Muscle layer of colon (tissue), 2 donors: ENCODE measurements around the gene TMPRSS12.
"Not testable (repeated sequence)": the region's sequence is repeated elsewhere in the genome, so short reads cannot be mapped to it uniquely, and the experiment has no call there.

Experiments used
- H3K27ac ChIP-seq: one replicate; pipeline ENCODE4 v1.7.0; 2013; ENCODE audit warnings: low read depth, mild to moderate bottlenecking, low read length, moderate library complexity
- H3K27me3 ChIP-seq, 2 donors: one replicate each; pipeline ENCODE4 v1.7.0; 2013; ENCODE audit warnings: low read length in 2 of 2, mild to moderate bottlenecking in 2 of 2; ENCODE audit not compliant: insufficient read depth in 2 of 2, control insufficient read depth in 1 of 2
- H3K36me3 ChIP-seq: one replicate; pipeline ENCODE4 v1.7.0; 2013; ENCODE audit warnings: mild to moderate bottlenecking, low read length; ENCODE audit not compliant: insufficient read depth
- H3K4me1 ChIP-seq: one replicate; pipeline ENCODE4 v1.7.0; 2013; ENCODE audit warnings: mild to moderate bottlenecking, low read length; ENCODE audit not compliant: insufficient read depth
- H3K4me3 ChIP-seq, 2 donors: one replicate each; pipeline ENCODE4 v1.7.0; 2013; ENCODE audit warnings: low read length in 2 of 2, low read depth in 1 of 2, mild to moderate bottlenecking in 1 of 2, moderate library complexity in 1 of 2
- H3K9ac ChIP-seq: one replicate; pipeline ENCODE4 v1.7.0; 2013; ENCODE audit warnings: low read length
- H3K9me3 ChIP-seq: one replicate; pipeline ENCODE4 v1.7.0; 2013; ENCODE audit warnings: mild to moderate bottlenecking, low read length
- donor health status: abdominal sarcoma.
- donor health status: Adenocarcinoma of cecum.

The TMPRSS12 gene

GRCh38 chr12:50916292-50916691, 73.6 kb downstream of the TMPRSS12 start:
- Histone ChIP-seq H3K27ac (no peak overlapping the region), H3K4me1 (no peaks in the 10 kb centered on the region), H3K9ac (no peak overlapping the region), H3K36me3 (no peaks in the 10 kb centered on the region), H3K4me3 (peak overlapping the region in 1 of 2 donors; percentile 38), H3K27me3 (no peaks in the 10 kb centered on the region), H3K9me3 (peaks cover 9% of the 10 kb centered on the region)

- H3K27me3 ChIP-seq, result no peaks in the 10 kb centered on the region
- no peak overlapping the region for H3K4me3 ChIP-seq
- peaks cover 9% of the 10 kb centered on the region for H3K9me3 ChIP-seq
- peaks cover 18% of the 10 kb centered on the region for H3K4me1 ChIP-seq
- no peak overlapping the region for H3K27ac ChIP-seq
- H3K36me3 ChIP-seq, result no peaks in the 10 kb centered on the region
- no peak overlapping the region for H3K9ac ChIP-seq
These were observed 76.0 kb downstream of the TMPRSS12 start for GRCh38 chr12:50918584-50919316.

GRCh38 chr12:50922820-50923219, 80.1 kb downstream of the TMPRSS12 start:
- peaks cover 23% of the 10 kb centered on the region for H3K4me1 ChIP-seq
- no peak overlapping the region for H3K9ac ChIP-seq
- H3K27ac ChIP-seq, result peak overlapping the region; percentile 95
- H3K27me3 ChIP-seq, result no peaks in the 10 kb centered on the region
- H3K36me3 ChIP-seq, result no peaks in the 10 kb centered on the region
- H3K4me3 ChIP-seq, result no peak overlapping the region
- no peaks in the 10 kb centered on the region for H3K9me3 ChIP-seq

DNA sequence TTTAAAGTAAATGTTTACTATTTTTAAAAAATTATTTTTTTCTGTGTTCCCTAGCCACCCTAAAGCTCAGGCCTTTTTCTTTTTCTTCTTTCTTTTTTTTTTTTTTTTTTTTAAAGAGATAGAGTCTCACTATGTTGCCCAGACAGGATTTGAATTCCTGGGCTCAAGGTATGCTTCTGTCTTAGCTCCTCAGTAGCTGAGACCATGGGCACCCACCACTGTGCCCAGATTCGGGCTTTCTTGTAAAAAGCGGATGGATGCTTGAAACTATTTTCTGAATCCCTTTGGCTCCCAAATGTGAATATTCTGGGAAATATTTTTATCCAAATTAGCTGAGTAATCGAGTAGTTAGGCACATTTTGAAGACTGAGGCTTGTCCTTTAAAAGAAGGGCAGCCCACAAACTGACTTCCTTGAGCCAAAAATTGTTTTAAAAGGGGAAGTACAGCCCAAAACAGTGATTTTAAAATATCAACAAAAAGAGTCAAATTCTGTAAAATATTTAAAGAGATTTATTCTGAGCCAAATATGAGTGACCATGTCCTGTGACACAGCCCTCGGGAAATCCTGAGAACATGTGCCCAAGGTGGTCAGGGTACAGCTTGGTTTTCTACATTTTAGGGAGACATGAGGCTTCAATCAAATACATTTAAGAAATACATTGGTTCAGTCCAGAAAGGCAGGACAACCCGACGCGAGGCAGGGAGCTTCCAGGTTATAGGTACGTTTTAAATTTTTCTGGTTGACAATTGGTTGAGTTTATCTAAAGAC, 80.8 kb downstream of the TMPRSS12 start:
- H3K4me3 ChIP-seq, result peak overlapping the region; percentile 47 to 96
- peak overlapping the region; percentile 52 for H3K9ac ChIP-seq
- H3K27ac ChIP-seq, result peak overlapping the region; percentile 95
- no peaks in the 10 kb centered on the region for H3K9me3 ChIP-seq
- H3K36me3 ChIP-seq, result no peaks in the 10 kb centered on the region
- H3K4me1 ChIP-seq, result peaks cover 29% of the 10 kb centered on the region
- no peaks in the 10 kb centered on the region for H3K27me3 ChIP-seq

- Histone ChIP-seq H3K36me3 (no peaks in the 10 kb centered on the region), H3K4me3 (peak overlapping the region; percentile 47 to 96), H3K9ac (peak overlapping the region; percentile 52), H3K27ac (peak overlapping the region; percentile 95), H3K27me3 (no peaks in the 10 kb centered on the region), H3K9me3 (no peaks in the 10 kb centered on the region), H3K4me1 (peaks cover 34% of the 10 kb centered on the region)
These were observed 81.4 kb downstream of the TMPRSS12 start for GRCh38 chr12:50924131-50924438.

DNA sequence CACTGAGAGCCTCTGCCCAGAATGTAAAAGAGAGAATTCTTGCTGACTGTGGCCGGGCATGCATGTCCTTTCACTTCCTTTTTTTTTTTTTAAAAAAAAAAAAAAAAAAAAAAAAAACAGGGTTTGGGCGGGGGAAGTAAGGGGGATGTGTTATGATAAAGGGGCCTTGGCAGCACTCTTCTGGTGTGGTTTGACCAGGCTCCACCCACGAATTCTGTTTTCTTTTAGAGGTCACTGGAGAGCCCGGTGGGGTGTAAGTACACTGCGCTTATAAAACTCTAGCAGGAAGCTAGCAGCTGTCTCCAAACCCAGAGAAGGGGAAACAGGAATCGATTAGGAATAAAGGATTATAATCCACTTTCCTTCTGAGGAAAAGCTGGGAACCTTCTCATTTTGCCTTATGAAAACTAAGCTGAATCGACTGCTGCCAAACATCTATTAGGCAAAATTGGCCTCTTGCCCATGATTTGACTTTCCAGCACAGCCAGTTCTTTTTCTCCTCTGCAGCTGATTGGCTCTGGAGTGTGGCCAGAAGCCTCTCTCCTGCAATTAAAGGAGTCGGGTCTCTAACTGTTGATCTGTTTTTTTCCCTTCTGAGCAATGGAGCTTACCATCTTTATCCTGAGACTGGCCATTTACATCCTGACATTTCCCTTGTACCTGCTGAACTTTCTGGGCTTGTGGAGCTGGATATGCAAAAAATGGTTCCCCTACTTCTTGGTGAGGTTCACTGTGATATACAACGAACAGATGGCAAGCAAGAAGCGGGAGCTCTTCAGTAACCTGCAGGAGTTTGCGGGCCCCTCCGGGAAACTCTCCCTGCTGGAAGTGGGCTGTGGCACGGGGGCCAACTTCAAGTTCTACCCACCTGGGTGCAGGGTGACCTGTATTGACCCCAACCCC, 82.0 kb downstream of the TMPRSS12 start:
- H3K9ac ChIP-seq, result peak overlapping the region; percentile 89
- H3K4me1 ChIP-seq, result peaks cover 37% of the 10 kb centered on the region

DNA sequence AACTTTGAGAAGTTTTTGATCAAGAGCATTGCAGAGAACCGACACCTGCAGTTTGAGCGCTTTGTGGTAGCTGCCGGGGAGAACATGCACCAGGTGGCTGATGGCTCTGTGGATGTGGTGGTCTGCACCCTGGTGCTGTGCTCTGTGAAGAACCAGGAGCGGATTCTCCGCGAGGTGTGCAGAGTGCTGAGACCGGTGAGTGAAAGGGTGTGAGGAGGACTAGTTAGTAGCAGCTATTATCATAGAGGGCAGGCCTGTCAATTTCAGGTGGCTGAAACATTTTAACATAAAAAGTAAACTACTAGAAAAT, 82.6 kb downstream of the TMPRSS12 start:
- Histone ChIP-seq H3K4me1 (peaks cover 37% of the 10 kb centered on the region), H3K36me3 (peaks cover 5% of the 10 kb centered on the region), H3K27me3 (no peaks in the 10 kb centered on the region), H3K4me3 (peak overlapping the region; percentile 55 to 96), H3K9ac (peak overlapping the region; percentile 89), H3K9me3 (no peaks in the 10 kb centered on the region), H3K27ac (peak overlapping the region; percentile 95)

More for the DNA sequence above, 82.0 kb downstream of the TMPRSS12 start:
- Histone ChIP-seq H3K4me3 (peak overlapping the region; percentile 55 to 96), H3K27ac (peak overlapping the region; percentile 95), H3K9me3 (no peaks in the 10 kb centered on the region), H3K27me3 (no peaks in the 10 kb centered on the region), H3K36me3 (peaks cover 2% of the 10 kb centered on the region)

DNA sequence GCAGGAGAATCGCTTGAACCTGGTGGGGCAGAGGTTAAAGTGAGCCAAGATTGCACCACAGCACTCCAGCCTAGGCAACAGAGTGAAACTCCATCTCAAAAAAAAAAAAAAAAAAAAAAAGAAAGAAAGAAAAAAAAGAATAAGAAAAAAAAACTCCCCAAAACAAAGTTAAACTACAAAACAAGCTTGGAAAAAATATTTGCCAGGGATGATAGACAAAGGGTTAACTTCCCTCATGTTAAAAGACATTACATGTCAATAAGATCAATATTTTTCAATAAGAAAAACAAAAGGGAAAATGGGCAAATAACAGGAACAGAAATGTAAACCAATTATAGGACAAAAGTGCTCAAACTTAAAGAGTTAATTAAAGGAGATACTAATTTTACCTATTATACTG, 83.2 kb downstream of the TMPRSS12 start:
- peak overlapping the region; percentile 89 for H3K9ac ChIP-seq
- peak overlapping the region; percentile 95 for H3K27ac ChIP-seq
- H3K4me3 ChIP-seq, result peak overlapping the region; percentile 28 to 96
- H3K4me1 ChIP-seq, result peaks cover 37% of the 10 kb centered on the region
- H3K27me3 ChIP-seq, result no peaks in the 10 kb centered on the region
- H3K36me3 ChIP-seq, result peaks cover 5% of the 10 kb centered on the region
- H3K9me3 ChIP-seq, result no peaks in the 10 kb centered on the region

DNA sequence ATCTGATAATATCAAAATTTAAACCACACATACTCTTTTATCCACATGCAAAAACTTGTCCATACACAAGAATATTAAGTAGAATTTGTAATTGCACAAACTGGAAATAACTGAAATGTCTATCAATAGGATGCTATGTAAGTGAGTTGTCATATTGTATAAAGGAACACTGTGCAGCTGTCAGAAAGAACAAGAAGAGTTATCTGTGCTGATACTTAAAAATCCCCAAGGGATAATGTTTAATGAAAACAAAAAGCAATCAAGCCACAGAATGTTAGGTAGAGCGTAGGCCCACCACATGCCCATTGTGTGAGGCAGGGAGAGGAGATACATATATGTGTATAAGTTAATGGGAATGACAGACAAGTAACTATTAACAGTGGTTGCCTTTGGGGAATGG, 83.7 kb downstream of the TMPRSS12 start:
- Histone ChIP-seq H3K4me3 (peak overlapping the region; percentile 28 to 96), H3K27me3 (no peaks in the 10 kb centered on the region), H3K9me3 (no peaks in the 10 kb centered on the region), H3K27ac (peak overlapping the region; percentile 95), H3K9ac (peak overlapping the region; percentile 89), H3K4me1 (peaks cover 37% of the 10 kb centered on the region), H3K36me3 (peaks cover 5% of the 10 kb centered on the region)

GRCh38 chr12:50926932-50927331, 84.2 kb downstream of the TMPRSS12 start:
- not testable (repeated sequence) for H3K9me3 ChIP-seq, H3K36me3 ChIP-seq, H3K27me3 ChIP-seq
- Histone ChIP-seq H3K4me3 (peak overlapping the region; percentile 28 to 96), H3K4me1 (peaks cover 37% of the 10 kb centered on the region), H3K27ac (peak overlapping the region; percentile 95), H3K9ac (peak overlapping the region; percentile 89)

DNA sequence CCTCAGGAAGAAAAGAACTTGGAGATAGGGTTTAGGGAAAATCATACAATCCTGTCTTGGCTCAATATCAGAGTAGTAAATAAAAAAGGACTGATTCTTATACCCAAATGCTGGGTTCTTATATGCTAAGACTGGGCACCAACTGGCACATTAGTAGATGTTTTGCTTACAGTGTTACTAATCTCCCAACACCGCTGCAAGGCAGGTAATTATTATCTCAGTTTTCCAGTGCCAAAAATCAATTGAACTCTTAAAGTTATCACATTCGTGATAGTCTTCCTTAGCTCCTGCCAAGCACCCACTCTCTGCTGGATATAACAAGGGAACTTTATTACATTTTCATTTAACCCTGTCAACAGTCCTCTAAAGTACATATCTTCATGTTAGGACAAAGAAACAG, 84.6 kb downstream of the TMPRSS12 start:
- Histone ChIP-seq H3K4me1 (peaks cover 33% of the 10 kb centered on the region), H3K27me3 (no peaks in the 10 kb centered on the region), H3K9ac (no peak overlapping the region), H3K4me3 (peak overlapping the region; percentile 28 to 96), H3K27ac (peak overlapping the region; percentile 15), H3K36me3 (peaks cover 8% of the 10 kb centered on the region), H3K9me3 (no peaks in the 10 kb centered on the region)
